ENCODE measurements around the gene MYO3A.

Gene MYO3A

DNA sequence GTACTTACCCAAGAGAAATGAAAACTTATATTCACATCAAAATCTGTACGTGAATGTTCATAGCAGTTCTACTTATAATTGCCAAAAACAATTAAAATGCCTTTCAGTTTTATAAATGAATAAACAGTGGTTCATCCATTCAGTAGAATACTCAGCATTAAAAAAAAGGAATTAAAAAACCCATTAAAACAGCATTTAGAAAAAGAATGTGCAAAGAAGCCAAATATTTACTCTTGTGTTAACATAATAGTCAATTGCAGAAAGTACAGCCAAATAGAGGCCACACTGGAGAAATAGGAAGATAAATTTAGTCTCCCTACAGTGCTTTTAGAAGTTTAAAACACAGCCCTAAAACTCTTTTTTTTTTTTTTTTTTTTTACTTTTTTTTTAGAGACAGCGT lies 54.6 kb downstream of the MYO3A start:
- Histone ChIP-seq H3K9me3 (replicated peaks; ENCODE audit: insufficient read depth, low read length) (no peaks in the 10 kb centered on the region), H3K9me2 (replicated peaks; ENCODE audit: insufficient read depth, low read length) (no peaks in the 10 kb centered on the region), H2AFZ (ENCODE audit: low read length) (no peak overlapping the region), H3K9ac (ENCODE audit: low read length) (no peak overlapping the region), H3K27me3 (replicated peaks; ENCODE audit: insufficient read depth, low read length) (no peaks in the 10 kb centered on the region), H3K4me1 (ENCODE audit: low read length) (no peaks in the 10 kb centered on the region), H3K4me2 (ENCODE audit: low read depth, low read length) (no peak overlapping the region), H3K27ac (ENCODE audit: low read length) (no peak overlapping the region), H4K20me1 (ENCODE audit: insufficient read depth, low read length) (no peaks in the 10 kb centered on the region), H3K79me2 (ENCODE audit: low read length) (no peaks in the 10 kb centered on the region), H3K4me3 (ENCODE audit: low read length) (no peak overlapping the region), H3F3A (ENCODE audit: insufficient read depth, low read length) (no peaks in the 10 kb centered on the region), H3K36me3 (replicated peaks; ENCODE audit: insufficient read depth, low read length) (no peaks in the 10 kb centered on the region)
- TF ChIP-seq, protein P1, sequence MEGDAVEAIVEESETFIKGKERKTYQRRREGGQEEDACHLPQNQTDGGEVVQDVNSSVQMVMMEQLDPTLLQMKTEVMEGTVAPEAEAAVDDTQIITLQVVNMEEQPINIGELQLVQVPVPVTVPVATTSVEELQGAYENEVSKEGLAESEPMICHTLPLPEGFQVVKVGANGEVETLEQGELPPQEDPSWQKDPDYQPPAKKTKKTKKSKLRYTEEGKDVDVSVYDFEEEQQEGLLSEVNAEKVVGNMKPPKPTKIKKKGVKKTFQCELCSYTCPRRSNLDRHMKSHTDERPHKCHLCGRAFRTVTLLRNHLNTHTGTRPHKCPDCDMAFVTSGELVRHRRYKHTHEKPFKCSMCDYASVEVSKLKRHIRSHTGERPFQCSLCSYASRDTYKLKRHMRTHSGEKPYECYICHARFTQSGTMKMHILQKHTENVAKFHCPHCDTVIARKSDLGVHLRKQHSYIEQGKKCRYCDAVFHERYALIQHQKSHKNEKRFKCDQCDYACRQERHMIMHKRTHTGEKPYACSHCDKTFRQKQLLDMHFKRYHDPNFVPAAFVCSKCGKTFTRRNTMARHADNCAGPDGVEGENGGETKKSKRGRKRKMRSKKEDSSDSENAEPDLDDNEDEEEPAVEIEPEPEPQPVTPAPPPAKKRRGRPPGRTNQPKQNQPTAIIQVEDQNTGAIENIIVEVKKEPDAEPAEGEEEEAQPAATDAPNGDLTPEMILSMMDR (IDR thresholded peaks at IDR 0.05; ENCODE audit: low read length), result no peak
- TF ChIP-seq EZH2phosphoT487 (IDR thresholded peaks at IDR 0.05; ENCODE audit: low read length) (no peak), EZH2 (optimal IDR thresholded peaks at IDR 0.05; ENCODE audit: low read depth, low read length) (no peak)
- DNase-seq, result no peak

DNA sequence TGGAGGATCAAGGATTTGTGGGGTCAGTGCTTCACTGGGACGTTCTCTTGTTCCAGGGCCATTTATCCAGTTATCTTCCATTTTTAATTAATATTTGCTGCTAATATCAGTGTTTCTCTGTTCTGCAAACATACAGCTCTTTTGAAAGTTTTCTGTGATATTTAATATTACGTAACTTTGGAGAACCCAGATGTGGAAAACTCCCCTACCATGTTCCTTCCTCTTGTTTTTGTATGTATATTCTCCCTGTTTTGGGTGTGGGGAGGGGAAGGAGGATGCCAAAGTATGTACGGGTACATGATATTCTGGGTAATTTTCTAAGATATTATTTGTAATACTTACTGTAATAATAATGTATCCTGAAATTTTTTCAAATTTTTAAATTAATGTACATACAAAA lies 55.9 kb downstream of the MYO3A start:
- Histone ChIP-seq H3K79me2 (ENCODE audit: low read length) (no peaks in the 10 kb centered on the region), H3K27ac (ENCODE audit: low read length) (no peak overlapping the region), H3K36me3 (replicated peaks; ENCODE audit: insufficient read depth, low read length) (no peaks in the 10 kb centered on the region), H3K27me3 (replicated peaks; ENCODE audit: insufficient read depth, low read length) (no peaks in the 10 kb centered on the region), H4K20me1 (ENCODE audit: insufficient read depth, low read length) (no peaks in the 10 kb centered on the region), H3K4me3 (ENCODE audit: low read length) (no peak overlapping the region), H3K4me2 (ENCODE audit: low read depth, low read length) (no peak overlapping the region), H3K9me2 (replicated peaks; ENCODE audit: insufficient read depth, low read length) (no peaks in the 10 kb centered on the region), H3K9ac (ENCODE audit: low read length) (no peak overlapping the region), H3K4me1 (ENCODE audit: low read length) (no peaks in the 10 kb centered on the region), H3K9me3 (replicated peaks; ENCODE audit: insufficient read depth, low read length) (no peaks in the 10 kb centered on the region), H3F3A (ENCODE audit: insufficient read depth, low read length) (no peaks in the 10 kb centered on the region), H2AFZ (ENCODE audit: low read length) (no peak overlapping the region)
- no peak for DNase-seq
- no peak for TF ChIP-seq EZH2 (optimal IDR thresholded peaks at IDR 0.05; ENCODE audit: low read depth, low read length)
- no peak for TF ChIP-seq EZH2phosphoT487 (IDR thresholded peaks at IDR 0.05; ENCODE audit: low read length)
- TF ChIP-seq, protein P1 (IDR thresholded peaks at IDR 0.05; ENCODE audit: low read length), result no peak

DNA sequence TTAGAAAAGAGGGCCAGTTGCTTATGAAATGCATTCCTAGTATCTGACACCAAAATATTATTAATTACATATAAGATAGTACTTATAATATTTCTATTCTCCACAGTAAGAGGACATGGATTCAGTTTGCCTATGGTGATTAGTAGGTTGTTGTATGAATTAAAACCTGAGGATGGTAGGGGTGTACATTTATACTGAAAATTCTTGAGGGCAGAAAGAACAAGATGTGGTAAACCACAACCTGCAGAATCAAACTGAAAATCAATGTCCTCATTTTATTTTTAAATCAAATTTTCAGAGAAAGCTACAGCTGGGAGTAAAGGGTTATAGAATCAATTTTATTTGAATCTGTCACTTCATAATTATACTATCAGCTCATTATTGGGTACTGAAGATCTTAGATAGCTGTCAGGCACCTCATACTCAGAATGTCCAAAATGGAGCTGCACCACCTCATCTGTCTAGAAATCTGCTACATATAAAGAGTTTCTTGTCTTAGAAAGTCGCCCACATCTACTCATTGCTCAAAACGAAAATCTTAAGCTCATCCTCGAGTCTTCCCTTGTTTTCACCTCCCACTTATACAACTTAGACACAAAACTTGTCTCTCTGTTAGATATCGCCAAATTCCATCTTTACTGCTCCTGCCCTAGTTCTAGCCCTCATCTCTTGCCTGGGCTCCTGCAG lies 65.4 kb downstream of the MYO3A start:
- TF ChIP-seq EZH2phosphoT487 (IDR thresholded peaks at IDR 0.05; ENCODE audit: low read length), result no peak
- TF ChIP-seq, protein P1 (IDR thresholded peaks at IDR 0.05; ENCODE audit: low read length), result no peak
- no peak for TF ChIP-seq EZH2 (optimal IDR thresholded peaks at IDR 0.05; ENCODE audit: low read depth, low read length)
- Histone ChIP-seq H3K4me2 (ENCODE audit: low read depth, low read length) (no peak overlapping the region), H3F3A (ENCODE audit: insufficient read depth, low read length) (no peaks in the 10 kb centered on the region), H3K9me3 (replicated peaks; ENCODE audit: insufficient read depth, low read length) (no peaks in the 10 kb centered on the region), H3K27ac (ENCODE audit: low read length) (no peak overlapping the region), H3K4me3 (ENCODE audit: low read length) (no peak overlapping the region), H3K27me3 (replicated peaks; ENCODE audit: insufficient read depth, low read length) (no peaks in the 10 kb centered on the region), H3K9ac (ENCODE audit: low read length) (no peak overlapping the region), H3K36me3 (replicated peaks; ENCODE audit: insufficient read depth, low read length) (no peaks in the 10 kb centered on the region), H2AFZ (ENCODE audit: low read length) (no peak overlapping the region), H3K79me2 (ENCODE audit: low read length) (no peaks in the 10 kb centered on the region), H3K4me1 (ENCODE audit: low read length) (no peaks in the 10 kb centered on the region), H3K9me2 (replicated peaks; ENCODE audit: insufficient read depth, low read length) (no peaks in the 10 kb centered on the region), H4K20me1 (ENCODE audit: insufficient read depth, low read length) (no peaks in the 10 kb centered on the region)
- DNase-seq, result no peak

Measured in MM.1S (cell line).